Activated CD4-positive, alpha-beta T cell treated with anti-CD3 and anti-CD28 coated beads, Interleukin-2, Interleukin-4, amounts not matched to agents 100 ng/mL and 50 ng/mL, durations not matched to agents 16 hours and 8 hours (primary cell): Measurements from ENCODE around the gene SNHG17.
"Not testable (repeated sequence)": the region's sequence is repeated elsewhere in the genome, so short reads cannot be mapped to it uniquely, and the experiment has no call there.

Source experiments
- DNase-seq: peaks from one replicate; pipeline ENCODE4 v3.0.0-alpha.2; 2020; ENCODE audit warnings: low spot score

Gene SNHG17

GRCh38 chr20:38418509-38419204 lies 16.5 kb downstream of the SNHG17 start:
- DNase-seq, result no peak

GRCh38 chr20:38414769-38415450 lies 20.2 kb downstream of the SNHG17 start:
- no peak for DNase-seq

DNA sequence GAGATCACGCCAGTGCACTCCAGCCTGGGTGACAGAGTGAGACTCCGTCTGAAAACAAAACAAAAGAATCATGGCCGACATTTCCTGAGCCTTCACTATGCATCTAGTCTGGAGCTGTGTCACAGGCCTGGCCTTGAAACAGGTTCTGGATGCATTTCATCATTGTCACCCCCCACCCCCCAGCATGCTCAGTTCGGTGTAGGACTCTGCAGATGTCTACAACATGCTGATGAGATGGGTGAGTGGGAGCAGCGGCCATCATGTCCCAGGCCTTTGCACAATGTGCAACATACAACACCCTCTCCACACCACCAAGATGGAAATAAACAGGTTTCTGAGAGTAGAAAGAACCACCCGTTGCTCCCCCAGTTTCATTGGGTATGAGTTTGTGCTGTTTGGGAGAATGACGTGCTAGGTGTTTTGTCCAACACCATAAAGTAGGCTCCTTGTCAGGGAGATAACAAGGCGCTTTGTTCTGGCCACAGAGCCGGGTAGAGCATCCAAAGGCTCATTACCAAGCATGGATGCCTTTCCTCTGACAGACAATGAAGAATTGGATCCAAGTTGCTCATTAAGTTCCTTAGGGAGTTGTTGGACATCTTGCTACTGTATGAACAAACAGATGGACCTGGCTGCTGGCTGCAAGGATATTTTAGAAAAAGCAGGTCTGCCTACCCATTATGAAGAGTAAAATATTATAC lies 22.1 kb downstream of the SNHG17 start:
- DNase-seq, result no peak

DNA sequence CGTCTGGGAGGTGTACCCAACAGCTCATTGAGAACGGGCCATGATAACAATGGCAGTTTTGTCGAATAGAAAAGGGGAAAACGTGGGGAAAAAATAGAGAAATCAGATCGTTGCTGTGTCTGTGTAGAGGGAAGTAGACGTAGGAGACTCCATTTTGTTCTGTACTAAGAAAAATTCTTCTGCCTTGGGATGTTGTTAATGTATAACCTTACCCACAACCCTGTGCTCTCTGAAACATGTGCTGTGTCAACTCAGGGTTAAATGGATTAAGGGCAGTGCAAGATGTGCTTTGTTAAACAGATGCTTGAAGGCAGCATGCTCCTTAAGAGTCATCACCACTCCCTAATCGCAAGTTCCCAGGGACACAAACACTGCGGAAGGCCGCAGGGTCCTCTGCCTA lies 27.3 kb downstream of the SNHG17 start:
- DNase-seq, result not testable (repeated sequence)

DNA sequence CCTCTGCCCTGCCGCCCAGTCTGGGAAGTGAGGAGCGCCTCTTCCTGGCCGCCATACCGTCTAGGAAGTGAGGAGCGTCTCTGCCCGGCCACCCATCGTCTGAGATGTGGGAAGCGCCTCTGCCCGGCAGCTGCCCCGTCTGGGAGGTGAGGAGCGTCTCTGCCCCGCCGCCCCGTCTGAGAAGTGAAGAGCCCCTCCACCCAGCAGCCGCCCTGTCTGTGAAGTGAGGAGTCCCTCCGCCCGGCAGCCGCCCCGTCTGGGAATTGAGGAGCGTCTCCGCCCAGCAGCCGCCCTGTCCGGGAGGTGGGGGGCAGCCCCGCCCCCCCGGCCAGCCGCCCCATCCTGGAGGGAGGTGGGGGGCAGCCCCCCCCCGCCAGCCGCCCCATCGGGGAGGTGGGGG lies 27.8 kb downstream of the SNHG17 start:
- no peak for DNase-seq

- no peak for DNase-seq
These were observed 28.7 kb downstream of the SNHG17 start for GRCh38 chr20:38406476-38406875.

DNA sequence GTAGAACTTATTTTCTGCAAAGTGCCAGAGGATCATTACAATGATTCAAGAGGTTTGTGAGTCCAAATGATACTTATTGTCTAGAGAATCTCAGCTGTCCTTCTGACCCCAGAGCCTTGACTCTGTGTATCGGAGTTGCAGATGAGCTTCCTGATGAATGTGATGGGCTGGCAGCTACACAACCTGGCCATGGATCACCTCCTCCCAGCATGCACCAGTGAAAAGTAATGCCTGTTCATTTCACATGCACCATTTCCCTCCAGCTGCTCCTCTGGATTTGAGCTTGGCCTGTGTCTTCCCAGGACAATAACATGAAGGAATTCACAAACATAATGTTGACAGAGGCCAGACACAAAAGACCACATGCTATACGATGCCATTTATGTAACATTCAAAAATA lies 30.0 kb downstream of the SNHG17 start:
- no peak for DNase-seq

DNA sequence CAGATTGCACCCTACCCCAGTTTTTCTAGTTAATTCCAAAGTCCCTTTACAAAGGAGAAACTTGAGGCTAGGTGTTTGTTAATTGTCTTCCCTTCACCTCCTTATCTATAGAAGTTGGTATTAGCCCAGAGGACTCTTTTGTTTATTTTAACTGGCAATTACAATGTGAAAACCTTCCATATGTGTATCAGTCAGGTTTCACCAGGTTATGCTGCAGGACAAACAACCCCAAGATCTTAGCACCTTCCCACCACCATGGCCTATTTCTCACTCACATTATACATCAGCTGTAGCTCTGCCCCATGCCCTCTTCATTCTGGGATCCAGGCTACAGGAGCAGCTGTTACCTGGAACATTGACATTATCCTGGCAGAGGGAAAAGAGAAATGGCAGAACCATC lies 31.1 kb downstream of the SNHG17 start:
- DNase-seq, result no peak

GRCh38 chr20:38402816-38403215 lies 32.3 kb downstream of the SNHG17 start:
- DNase-seq, result no peak

DNA sequence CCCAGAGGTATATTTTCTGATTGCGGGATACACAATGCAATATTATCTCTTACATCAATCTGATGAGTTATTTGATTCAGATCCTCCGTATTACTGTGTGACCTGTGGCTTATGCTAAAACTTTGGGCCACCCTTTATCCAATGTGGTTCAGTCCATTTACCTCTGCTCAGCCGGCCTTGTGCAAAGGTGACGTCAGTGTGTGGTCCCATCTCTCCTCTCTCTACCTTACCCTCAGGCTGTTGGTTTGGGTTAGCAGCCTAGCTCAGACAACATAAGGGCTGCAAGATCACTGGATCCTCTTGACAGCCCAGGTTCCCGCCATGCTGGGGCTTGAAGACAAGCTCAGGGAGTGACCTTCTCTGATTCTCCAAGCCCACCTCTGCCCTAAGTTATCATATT lies 33.0 kb downstream of the SNHG17 start:
- DNase-seq, result no peak

- not testable (repeated sequence) for DNase-seq
These were observed 39.3 kb downstream of the SNHG17 start for GRCh38 chr20:38395751-38396395.

DNA sequence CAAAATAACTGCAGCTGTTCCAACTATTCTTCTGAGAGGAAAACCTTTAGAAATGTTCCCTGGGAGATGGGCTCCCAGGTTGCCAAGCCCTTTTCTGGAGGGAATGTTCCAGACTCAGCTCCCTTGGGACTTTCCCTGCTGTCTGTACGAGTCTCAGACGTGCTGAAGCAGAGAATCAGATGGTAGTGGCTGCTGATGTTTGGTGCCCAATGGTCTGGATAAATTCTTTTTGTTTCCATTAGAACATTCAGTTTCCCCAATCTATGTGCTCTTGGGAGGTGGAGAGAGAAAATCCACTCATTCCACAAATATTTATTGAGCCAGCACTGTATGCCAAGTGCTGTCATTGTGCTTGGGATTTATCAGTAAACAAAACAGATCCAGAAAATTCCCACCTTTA lies 40.0 kb downstream of the SNHG17 start:
- no peak for DNase-seq

- no peak for DNase-seq
These were observed 41.9 kb downstream of the SNHG17 start for GRCh38 chr20:38393259-38393658.

DNA sequence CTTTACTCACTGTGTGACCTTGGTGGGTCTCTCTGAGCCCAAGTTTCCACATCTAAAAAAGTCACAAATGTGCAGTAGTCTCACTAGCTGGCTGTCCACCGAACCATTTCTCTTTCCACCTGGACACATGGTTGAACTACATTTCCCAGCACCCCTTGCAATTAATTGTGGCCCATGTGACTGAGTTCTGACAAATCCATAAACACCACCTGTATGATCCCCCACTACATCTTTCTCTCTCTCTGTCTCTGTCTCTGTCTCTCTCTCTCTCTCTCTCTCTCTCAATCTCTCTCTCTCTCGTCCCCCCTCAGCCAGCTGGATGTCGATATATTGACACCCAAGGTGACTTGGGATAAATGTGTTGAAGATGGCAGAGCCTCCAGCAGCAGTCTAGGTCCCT lies 42.8 kb downstream of the SNHG17 start:
- DNase-seq, result no peak

DNA sequence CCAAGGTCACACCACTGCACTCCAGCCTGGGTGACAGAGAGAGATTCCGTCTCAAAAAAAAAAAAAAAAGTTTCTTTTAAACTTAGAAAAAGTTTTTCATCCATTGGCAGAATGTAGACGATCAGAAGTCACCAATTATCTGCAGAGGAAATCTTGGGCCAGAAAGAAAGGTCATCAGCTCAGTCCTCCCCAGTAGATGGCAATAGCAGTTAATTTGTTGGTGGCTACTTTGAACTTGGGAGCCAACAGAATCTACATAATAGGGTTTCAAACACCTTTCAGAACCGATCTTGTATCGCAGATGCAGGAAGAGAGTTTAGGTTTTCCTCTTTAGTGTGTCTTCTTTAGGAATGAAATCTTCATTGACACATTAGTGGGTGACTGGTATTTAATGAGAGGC lies 47.2 kb downstream of the SNHG17 start:
- DNase-seq, result no peak

- DNase-seq, result no peak
These were observed 48.3 kb downstream of the SNHG17 start for GRCh38 chr20:38386851-38387250.

GRCh38 chr20:38386004-38386403 lies 49.1 kb downstream of the SNHG17 start:
- DNase-seq, result no peak

DNA sequence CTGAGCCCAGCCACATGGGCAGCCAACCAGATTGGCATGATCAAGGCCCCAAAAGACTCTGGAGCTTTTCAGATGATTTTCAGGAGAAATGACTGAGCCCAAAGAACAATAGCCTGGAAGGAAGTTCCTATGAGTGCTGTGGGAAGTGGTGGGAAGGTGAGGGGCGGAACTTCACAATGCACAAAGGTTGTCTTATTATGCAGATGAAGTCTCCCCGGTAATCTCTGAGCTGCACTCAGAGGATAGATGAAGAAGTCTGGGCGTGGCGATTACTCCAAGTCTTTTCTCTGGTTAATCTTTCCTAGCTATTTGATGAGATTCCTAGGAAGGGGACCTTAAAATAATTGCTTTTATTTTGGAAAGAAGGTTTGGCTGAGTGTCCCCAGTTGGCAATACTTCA lies 52.0 kb downstream of the SNHG17 start:
- no peak for DNase-seq

GRCh38 chr20:38377838-38378237 lies 57.3 kb downstream of the SNHG17 start:
- not testable (repeated sequence) for DNase-seq

- DNase-seq, result no peak
These were observed 58.0 kb downstream of the SNHG17 start for GRCh38 chr20:38377039-38377685.

DNA sequence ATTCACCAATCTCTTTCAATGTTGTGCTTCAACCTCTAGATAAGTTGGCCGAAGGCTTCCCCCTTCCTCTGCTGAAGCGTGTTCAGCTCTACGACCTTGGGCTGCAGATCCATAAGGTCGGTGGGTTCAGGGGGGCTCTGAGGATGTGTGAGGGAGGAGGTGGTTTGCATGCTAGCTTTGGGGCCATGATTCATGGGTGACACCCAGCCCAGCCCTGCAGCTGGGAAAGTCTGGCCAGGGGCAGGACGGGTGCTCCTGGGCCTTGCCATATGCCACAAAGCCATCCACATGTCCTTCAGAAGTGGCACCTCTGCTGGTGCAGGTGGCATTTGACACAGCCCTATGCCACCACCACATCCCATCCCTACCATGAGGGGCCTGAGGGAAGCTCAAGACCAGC lies 61.2 kb downstream of the SNHG17 start:
- no peak for DNase-seq

- no peak for DNase-seq
These were observed 61.8 kb downstream of the SNHG17 start for GRCh38 chr20:38373231-38373867.
